GM12878 (cell line): Measurements from ENCODE around the gene MFSD6. TPM values are rescaled to one million over a fixed set of nuclear protein-coding genes. Genes with fewer than 3 reads are reported as not detected.

Experiments
- ATAC-seq: fragments of 200-7000 bp; cut with Tn5 transposase; 3 replicates; pipeline ENCODE4 v1.9.1; 2020; ENCODE audit warnings: mild to moderate bottlenecking, moderate library complexity
- BruUV-seq: library from RNA; stranded (reverse); fragments of 400-500 nt; replicated peaks from 2 replicates; lab custom pipeline; 2021; lab: Mats Ljungman, UMichigan
- CTCF ChIA-PET: fragments of 300-600 bp; sonication (Branson Sonifier 250); formaldehyde crosslinking; extraction: SDS; loops from one replicate; lab custom pipeline; 2021; ENCODE audit warnings: inconsistent platforms; lab: Yijun Ruan, JAX
- POLR2A ChIA-PET: fragments of 350-600 bp; formaldehyde crosslinking; extraction: SDS; loops from one replicate; lab custom pipeline; 2021; ENCODE audit warnings: inconsistent platforms; lab: Charles Lee
- RAD21 ChIA-PET: fragments of 300-600 bp; sonication (Branson Sonifier 250); formaldehyde crosslinking; loops from one replicate; lab custom pipeline; 2023; ENCODE audit warnings: antibody characterized with exemption; ENCODE audit not compliant: unreplicated experiment; lab: Charles Lee
- SMC1A ChIA-PET: fragments of 300-600 bp; sonication (Branson Sonifier 250); formaldehyde crosslinking; loops from one replicate; lab custom pipeline; 2023; ENCODE audit not compliant: unreplicated experiment, uncharacterized antibody; lab: Charles Lee
- DNase-seq: peaks from one replicate; pipeline ENCODE4 v3.0.0-alpha.2; 2011; ENCODE audit warnings: low read depth, low spot score
- FAIRE-seq: peaks from 3 replicates; lab custom pipeline; 2011; peaks lifted over from hg19 to GRCh38; lab: Jason Lieb, UNC
- H2AFZ ChIP-seq: 2 replicates; pipeline ENCODE4 v1.6.0; 2011; ENCODE audit warnings: low read depth, low read length, control low read depth; ENCODE audit not compliant: control insufficient read depth
- H3K27ac ChIP-seq: 2 replicates; pipeline ENCODE4 v1.5.1; 2011; ENCODE audit warnings: control low read depth; ENCODE audit not compliant: control insufficient read depth, insufficient read depth
- H3K27me3 ChIP-seq, 2 experiments: replicated peaks in 1 of 2; 2 replicates each; pipeline versions ENCODE4 v1.6.0 to v1.6.1; 2011; ENCODE audit warnings: low read length in 1 of 2; ENCODE audit not compliant: control insufficient read depth in 2 of 2, insufficient read depth in 2 of 2
- H3K36me3 ChIP-seq, 2 experiments: 2 replicates each; pipeline ENCODE4 v1.5.1; 2011; ENCODE audit warnings: low read length in 1 of 2; ENCODE audit not compliant: control insufficient read depth in 2 of 2, insufficient read depth in 2 of 2
- H3K4me1 ChIP-seq: 2 replicates; pipeline ENCODE4 v1.6.1; 2011; ENCODE audit warnings: mild to moderate bottlenecking, low read length, moderate library complexity, mixed read lengths; ENCODE audit not compliant: control insufficient read depth, insufficient read depth
- H3K4me2 ChIP-seq: 2 replicates; pipeline ENCODE4 v1.6.0; 2011; ENCODE audit warnings: control low read depth; ENCODE audit not compliant: control insufficient read depth, insufficient read depth
- H3K4me3 ChIP-seq: fragments of 200-600 bp; sonication (generic); 2 replicates; pipeline ENCODE4 v1.5.1; 2016
- H3K79me2 ChIP-seq: 2 replicates; pipeline ENCODE4 v1.6.0; 2011; ENCODE audit warnings: low read length; ENCODE audit not compliant: control insufficient read depth, insufficient read depth
- H3K9ac ChIP-seq: 2 replicates; pipeline ENCODE4 v1.8.0; 2011; ENCODE audit warnings: low read length, control low read depth, mixed read lengths; ENCODE audit not compliant: control insufficient read depth, insufficient read depth
- H3K9me3 ChIP-seq: replicated peaks from 3 replicates; pipeline ENCODE4 v1.5.1; 2011; ENCODE audit warnings: mild to moderate bottlenecking, low read length; ENCODE audit not compliant: control insufficient read depth, insufficient read depth
- H4K20me1 ChIP-seq: 2 replicates; pipeline ENCODE4 v1.6.0; 2011; ENCODE audit not compliant: control insufficient read depth, insufficient read depth
- BMI1 ChIP-seq: fragments of 450-650 bp; IDR thresholded peaks from 2 replicates; pipeline ENCODE4 v1.6.1; 2016; ENCODE audit warnings: mild to moderate bottlenecking, moderate library complexity, borderline replicate concordance
- NR2C1 ChIP-seq: fragments of 450-650 bp; IDR thresholded peaks from 2 replicates; pipeline ENCODE4 v1.6.1; 2017; ENCODE audit warnings: antibody characterized with exemption, mild to moderate bottlenecking, moderate library complexity
- NRF1 ChIP-seq: conservative IDR thresholded peaks from 2 replicates; pipeline ENCODE4 v1.6.1; 2011; ENCODE audit warnings: mild to moderate bottlenecking, low read depth, low read length, improper control_type of control experiment
- POU2F2 ChIP-seq: IDR thresholded peaks from 3 replicates; pipeline ENCODE4 v1.6.1; 2011; ENCODE audit warnings: low read depth, mild to moderate bottlenecking, low read length, borderline replicate concordance
- RELA ChIP-seq: fragments of 450-650 bp; IDR thresholded peaks from 2 replicates; pipeline ENCODE4 v1.8.0; 2014; ENCODE audit warnings: borderline replicate concordance; ENCODE audit not compliant: partially characterized antibody
- SMAD1 ChIP-seq: fragments of 450-650 bp; IDR thresholded peaks from 2 replicates; pipeline ENCODE4 v1.6.1; 2018; ENCODE audit warnings: mild to moderate bottlenecking, low read depth; ENCODE audit not compliant: partially characterized antibody
- WGBS: methylation state at CpG from one replicate; pipeline ENCODE4 v1.1.6; 2016; ENCODE audit warnings: low lambda C conversion rate; ENCODE audit not compliant: insufficient replicate concordance, insufficient coverage; ENCODE audit errors: missing lambda C conversion rate; 5-methylcytosine and 5-hydroxymethylcytosine counted together
- in situ Hi-C: fragments of 300-500 bp; cut with MboI; formaldehyde crosslinking; loops from 9 replicates; pipeline ENCODE4 v1.14.3; 2018; ENCODE audit warnings: mixed read lengths
- intact Hi-C: fragments of 100-400 bp; cut with micrococcal nuclease; formaldehyde crosslinking; loops from one replicate; pipeline ENCODE4 v1.14.2; 2022; ENCODE audit not compliant: unreplicated experiment
- polyA plus RNA-seq, 11 experiments: library from polyadenylated mRNA; depleted of rRNA in 4 of 11; unstranded in 6 of 11; stranded (reverse) in 5 of 11; fragments of >200 nt; fragmentation: Nextera tagmentation in 4 of 11; fragmentation: Illumina TruSeq in 1 of 11; extraction: Ambion mirVana in 4 of 11; extraction: Trizol in 1 of 11; gene quantifications; 1 replicate in 1 of 11; 2 replicates in 10 of 11; pipeline versions ENCODE4 v1.2.1 to v1.2.3, GENCODE V29; 2011 to 2016; ENCODE audit warnings: inconsistent platforms in 2 of 11, missing spikeins in 2 of 11, low read depth in 1 of 11
- total RNA-seq, 4 experiments: library from RNA; depleted of rRNA in 3 of 4; stranded (reverse); fragments of >200 nt in 3 of 4; fragmentation: Illumina TruSeq in 1 of 4; extraction: Trizol in 1 of 4; gene quantifications; 2 replicates each; pipeline versions ENCODE4 v1.2.1 to v1.2.3, GENCODE V29; 2013 to 2021
- TF ChIP-seq, protein P1 (sequence below): fragments of 450-650 bp; IDR thresholded peaks from 2 replicates; pipeline ENCODE4 v1.6.1; 2017; ENCODE audit warnings: mild to moderate bottlenecking, moderate library complexity
- TF ChIP-seq, protein P2 (sequence below): IDR thresholded peaks from 2 replicates; pipeline ENCODE4 v1.6.1; 2012; ENCODE audit warnings: improper control_type of control experiment, low read depth, low read length; ENCODE audit not compliant: insufficient replicate concordance
- TF ChIP-seq, protein P3 (sequence below): fragments of 150-350 bp; IDR thresholded peaks from 2 replicates; pipeline ENCODE4 v1.6.1; 2014; ENCODE audit warnings: mild to moderate bottlenecking, low read depth, low read length

MFSD6 gene
- total and polyA plus RNA-seq, 10 of the 15 experiments (the other 5 are each of a cell fraction or from before 2014, with no cell fraction given): 6.7 to 42.6 (median 24.2) TPM

DNA sequence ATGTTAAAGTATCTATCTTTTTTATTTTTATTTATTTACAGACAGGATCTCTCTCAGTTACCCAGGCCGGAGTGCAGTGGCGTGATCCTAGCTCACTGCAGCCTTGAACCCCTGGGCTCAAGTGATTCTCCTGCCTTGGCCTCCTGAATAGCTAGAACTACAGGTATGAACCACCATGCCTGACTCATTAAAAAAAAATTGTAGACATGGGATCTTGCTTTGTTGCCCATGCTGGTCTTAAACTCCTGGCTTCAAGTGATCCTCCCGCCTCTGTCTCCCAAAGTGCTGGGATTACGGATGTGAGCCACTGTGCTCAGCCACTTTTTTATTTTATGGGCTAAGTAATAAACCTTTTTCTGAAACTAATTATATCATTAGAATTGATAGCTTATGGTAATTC, 7.1 kb downstream of the MFSD6 start:
- no peak for DNase-seq
- in situ Hi-C loops (no loop called here), intact Hi-C loops (no loop called here)
- H3K4me3 ChIP-seq: no peak overlapping the region
- H4K20me1 ChIP-seq: no peaks in the 10 kb centered on the region
- FAIRE-seq: no peak
- ChIA-PET RAD21 (interaction anchor here (0.6 to 1.3 kb wide), 7 partner anchors 8 to 1570 kb away, joined by 3 to 5 read pairs (median 3); no protein-coding TSS in a partner anchor), POLR2A (interaction anchor here (0.8 to 1.6 kb wide), 5 partner anchors 17 to 265 kb away, joined by 3 to 4 read pairs (median 3); no protein-coding TSS in a partner anchor), CTCF (interaction anchor here (1.0 to 1.6 kb wide), 7 partner anchors 8 to 242 kb away, joined by 3 to 5 read pairs (median 3); no protein-coding TSS in a partner anchor), SMC1A (interaction anchor here (0.8 to 4.6 kb wide), 11 partner anchors 8 to 118 kb away, joined by 3 to 21 read pairs (median 5); no protein-coding TSS in a partner anchor)
- no TSS peak for BruUV-seq
- no peaks in the 10 kb centered on the region for H3K9me3 ChIP-seq
- ATAC-seq: no peak
- TF ChIP-seq, protein P1, sequence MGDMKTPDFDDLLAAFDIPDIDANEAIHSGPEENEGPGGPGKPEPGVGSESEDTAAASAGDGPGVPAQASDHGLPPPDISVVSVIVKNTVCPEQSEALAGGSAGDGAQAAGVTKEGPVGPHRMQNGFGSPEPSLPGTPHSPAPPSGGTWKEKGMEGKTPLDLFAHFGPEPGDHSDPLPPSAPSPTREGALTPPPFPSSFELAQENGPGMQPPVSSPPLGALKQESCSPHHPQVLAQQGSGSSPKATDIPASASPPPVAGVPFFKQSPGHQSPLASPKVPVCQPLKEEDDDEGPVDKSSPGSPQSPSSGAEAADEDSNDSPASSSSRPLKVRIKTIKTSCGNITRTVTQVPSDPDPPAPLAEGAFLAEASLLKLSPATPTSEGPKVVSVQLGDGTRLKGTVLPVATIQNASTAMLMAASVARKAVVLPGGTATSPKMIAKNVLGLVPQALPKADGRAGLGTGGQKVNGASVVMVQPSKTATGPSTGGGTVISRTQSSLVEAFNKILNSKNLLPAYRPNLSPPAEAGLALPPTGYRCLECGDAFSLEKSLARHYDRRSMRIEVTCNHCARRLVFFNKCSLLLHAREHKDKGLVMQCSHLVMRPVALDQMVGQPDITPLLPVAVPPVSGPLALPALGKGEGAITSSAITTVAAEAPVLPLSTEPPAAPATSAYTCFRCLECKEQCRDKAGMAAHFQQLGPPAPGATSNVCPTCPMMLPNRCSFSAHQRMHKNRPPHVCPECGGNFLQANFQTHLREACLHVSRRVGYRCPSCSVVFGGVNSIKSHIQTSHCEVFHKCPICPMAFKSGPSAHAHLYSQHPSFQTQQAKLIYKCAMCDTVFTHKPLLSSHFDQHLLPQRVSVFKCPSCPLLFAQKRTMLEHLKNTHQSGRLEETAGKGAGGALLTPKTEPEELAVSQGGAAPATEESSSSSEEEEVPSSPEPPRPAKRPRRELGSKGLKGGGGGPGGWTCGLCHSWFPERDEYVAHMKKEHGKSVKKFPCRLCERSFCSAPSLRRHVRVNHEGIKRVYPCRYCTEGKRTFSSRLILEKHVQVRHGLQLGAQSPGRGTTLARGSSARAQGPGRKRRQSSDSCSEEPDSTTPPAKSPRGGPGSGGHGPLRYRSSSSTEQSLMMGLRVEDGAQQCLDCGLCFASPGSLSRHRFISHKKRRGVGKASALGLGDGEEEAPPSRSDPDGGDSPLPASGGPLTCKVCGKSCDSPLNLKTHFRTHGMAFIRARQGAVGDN: no peak
- TF ChIP-seq NR2C1 (no peak), POU2F2 (no peak), BMI1 (no peak), RELA (no peak), NRF1 (no peak), SMAD1 (no peak)
- TF ChIP-seq, protein P2, sequence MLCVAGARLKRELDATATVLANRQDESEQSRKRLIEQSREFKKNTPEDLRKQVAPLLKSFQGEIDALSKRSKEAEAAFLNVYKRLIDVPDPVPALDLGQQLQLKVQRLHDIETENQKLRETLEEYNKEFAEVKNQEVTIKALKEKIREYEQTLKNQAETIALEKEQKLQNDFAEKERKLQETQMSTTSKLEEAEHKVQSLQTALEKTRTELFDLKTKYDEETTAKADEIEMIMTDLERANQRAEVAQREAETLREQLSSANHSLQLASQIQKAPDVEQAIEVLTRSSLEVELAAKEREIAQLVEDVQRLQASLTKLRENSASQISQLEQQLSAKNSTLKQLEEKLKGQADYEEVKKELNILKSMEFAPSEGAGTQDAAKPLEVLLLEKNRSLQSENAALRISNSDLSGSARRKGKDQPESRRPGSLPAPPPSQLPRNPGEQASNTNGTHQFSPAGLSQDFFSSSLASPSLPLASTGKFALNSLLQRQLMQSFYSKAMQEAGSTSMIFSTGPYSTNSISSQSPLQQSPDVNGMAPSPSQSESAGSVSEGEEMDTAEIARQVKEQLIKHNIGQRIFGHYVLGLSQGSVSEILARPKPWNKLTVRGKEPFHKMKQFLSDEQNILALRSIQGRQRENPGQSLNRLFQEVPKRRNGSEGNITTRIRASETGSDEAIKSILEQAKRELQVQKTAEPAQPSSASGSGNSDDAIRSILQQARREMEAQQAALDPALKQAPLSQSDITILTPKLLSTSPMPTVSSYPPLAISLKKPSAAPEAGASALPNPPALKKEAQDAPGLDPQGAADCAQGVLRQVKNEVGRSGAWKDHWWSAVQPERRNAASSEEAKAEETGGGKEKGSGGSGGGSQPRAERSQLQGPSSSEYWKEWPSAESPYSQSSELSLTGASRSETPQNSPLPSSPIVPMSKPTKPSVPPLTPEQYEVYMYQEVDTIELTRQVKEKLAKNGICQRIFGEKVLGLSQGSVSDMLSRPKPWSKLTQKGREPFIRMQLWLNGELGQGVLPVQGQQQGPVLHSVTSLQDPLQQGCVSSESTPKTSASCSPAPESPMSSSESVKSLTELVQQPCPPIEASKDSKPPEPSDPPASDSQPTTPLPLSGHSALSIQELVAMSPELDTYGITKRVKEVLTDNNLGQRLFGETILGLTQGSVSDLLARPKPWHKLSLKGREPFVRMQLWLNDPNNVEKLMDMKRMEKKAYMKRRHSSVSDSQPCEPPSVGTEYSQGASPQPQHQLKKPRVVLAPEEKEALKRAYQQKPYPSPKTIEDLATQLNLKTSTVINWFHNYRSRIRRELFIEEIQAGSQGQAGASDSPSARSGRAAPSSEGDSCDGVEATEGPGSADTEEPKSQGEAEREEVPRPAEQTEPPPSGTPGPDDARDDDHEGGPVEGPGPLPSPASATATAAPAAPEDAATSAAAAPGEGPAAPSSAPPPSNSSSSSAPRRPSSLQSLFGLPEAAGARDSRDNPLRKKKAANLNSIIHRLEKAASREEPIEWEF: no peak
- TF ChIP-seq, protein P3, sequence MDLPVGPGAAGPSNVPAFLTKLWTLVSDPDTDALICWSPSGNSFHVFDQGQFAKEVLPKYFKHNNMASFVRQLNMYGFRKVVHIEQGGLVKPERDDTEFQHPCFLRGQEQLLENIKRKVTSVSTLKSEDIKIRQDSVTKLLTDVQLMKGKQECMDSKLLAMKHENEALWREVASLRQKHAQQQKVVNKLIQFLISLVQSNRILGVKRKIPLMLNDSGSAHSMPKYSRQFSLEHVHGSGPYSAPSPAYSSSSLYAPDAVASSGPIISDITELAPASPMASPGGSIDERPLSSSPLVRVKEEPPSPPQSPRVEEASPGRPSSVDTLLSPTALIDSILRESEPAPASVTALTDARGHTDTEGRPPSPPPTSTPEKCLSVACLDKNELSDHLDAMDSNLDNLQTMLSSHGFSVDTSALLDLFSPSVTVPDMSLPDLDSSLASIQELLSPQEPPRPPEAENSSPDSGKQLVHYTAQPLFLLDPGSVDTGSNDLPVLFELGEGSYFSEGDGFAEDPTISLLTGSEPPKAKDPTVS: no peak
- 87% methylated on average over 4 of the region's 4 CpGs for WGBS
- H3K36me3 ChIP-seq: 0 out of 4 replicates have a peak, but pooled peaks cover 0 to 2% of the 10 kb centered on the region in 2 experiments
- H2AFZ ChIP-seq: no peak overlapping the region; the same call in 1 of the 2 replicates
- H3K4me2 ChIP-seq: peak overlapping the region; percentile 69
- no peaks in the 10 kb centered on the region for H3K27me3 ChIP-seq
- peaks cover 6% of the 10 kb centered on the region for H3K4me1 ChIP-seq
- H3K9ac ChIP-seq: no peak overlapping the region
- peaks cover 29% of the 10 kb centered on the region for H3K79me2 ChIP-seq
- H3K27ac ChIP-seq: peak overlapping the region; percentile 71; the same call in 1 of the 2 replicates
